GM19351 (cell line): ENCODE results near the gene AHRR.

Experiments used
- ATAC-seq: cut with Tn5 transposase; IDR thresholded peaks from one replicate; pipeline ENCODE4 v1.9.1; 2021; ENCODE audit warnings: mild to moderate bottlenecking, moderate library complexity; ENCODE audit not compliant: unreplicated experiment

Gene AHRR

DNA sequence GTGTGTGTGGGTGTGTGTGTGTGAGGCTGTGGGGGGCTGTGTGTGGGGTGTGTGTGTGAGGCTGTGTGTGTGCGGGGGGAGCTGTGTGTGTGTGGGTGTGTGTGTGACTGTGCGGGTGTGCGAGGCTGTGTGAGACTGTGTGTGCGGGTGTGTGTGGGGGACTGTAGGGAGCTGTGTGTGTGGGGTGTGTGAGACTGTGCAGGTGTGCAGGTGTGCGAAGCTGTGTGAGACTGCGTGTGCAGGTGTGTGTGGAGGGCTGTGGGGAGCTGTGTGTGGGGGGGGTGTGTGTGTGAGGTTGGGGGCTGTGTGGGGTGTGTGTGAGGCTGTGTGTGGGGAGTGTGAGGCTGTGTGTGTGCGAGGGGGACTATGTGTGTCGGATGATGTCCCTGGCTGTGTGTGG, 23.2 kb downstream of the AHRR start:
- ATAC-seq: no peak

DNA sequence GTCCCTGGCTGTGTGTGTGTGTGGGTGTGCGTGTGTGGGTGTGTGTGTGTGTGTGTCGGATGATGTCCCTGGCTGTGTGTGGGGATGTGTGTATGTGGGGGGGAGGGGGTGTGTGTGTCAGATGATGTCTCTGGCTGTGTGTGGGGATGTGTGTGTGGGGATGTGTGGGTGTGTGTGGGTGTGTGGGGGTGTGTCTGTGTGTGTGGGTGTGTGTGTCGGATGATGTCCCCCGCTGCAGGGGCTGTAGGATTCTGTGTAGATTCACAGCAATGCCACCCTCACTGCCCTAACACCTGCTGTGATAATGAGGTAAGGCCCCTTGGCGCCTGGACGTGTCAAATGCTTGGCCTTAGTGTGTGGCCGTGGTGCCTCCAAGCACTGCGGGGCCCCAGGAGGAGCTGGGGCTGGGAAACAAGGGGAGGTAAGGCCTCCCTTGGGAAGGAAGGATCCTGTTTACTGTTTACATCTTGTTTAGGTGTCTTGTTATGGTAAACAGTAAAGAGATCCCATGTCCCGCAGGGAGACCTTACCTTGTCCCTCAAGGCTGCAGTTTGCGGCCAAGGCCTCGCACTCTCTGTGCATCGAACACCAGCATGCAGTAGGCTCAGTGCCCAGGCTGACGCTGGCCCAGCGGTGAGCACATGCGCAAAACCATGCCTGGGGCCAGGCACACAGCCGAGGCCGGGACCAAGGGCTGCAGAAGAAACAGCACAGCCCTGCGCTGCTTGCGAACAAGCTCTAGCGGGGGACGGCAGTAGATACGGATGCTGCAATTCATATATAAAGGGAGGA, 24.1 kb downstream of the AHRR start:
- no peak for ATAC-seq

DNA sequence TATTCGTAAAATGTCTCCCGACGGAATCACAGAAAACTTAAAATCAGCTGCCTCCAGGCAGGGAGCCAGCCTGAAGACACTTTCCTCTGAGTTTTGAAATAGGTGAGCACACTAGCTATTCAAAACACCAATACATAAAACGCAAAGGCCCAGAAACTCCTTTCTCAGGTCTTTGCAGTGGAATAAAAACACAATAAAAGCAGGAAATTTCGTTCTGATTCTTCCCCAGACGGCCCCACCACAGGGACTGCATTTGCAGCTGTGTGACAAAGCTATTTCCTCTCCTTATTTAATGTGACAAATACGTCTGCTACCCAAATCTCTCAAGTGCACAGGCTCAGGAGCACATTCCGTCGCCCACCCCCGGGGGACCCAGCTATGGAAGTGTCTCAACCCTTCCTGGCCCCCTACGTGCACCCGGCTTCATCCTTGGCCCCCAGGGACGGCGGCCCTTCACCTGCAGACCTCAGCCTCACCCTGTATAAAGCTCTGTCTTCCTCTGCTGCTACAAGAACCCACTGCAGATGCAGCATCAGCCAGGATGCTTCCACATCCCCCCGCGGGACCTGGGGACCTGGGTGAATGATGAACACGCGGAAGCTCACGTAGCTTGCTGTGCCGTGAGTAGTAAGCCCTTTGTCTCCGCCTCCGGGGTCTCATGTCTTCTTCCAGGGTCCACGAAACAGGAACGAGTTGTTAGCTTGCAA, 24.9 kb downstream of the AHRR start:
- no peak for ATAC-seq

DNA sequence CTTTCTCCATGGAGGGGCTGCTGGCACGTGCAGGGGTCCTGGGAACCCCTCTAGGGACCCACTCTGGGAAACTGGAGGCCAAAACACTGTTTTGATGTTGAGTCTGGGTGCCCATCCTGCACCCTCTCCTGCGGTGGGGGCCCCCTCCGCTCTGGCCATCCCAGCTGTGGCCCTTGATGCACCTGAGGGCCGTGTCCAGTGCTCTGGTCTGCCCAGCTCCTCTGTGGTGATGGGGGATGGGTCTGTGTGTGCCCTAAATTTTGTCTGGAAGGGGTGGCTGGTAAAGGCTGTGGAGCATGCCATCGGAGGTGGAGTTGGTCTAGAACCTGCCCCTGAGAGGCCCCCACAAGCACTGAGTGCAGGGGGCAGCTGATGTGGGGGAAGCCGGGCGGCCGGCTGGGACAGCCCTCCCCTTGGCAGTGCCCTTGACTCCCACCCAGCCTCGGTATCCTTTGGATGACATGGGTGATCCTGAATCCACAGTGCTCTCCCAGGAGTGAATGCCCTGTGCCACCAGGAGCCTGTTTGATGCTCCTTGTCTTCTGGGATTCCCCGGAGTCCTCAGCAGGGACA, 26.3 kb downstream of the AHRR start:
- no peak for ATAC-seq

DNA sequence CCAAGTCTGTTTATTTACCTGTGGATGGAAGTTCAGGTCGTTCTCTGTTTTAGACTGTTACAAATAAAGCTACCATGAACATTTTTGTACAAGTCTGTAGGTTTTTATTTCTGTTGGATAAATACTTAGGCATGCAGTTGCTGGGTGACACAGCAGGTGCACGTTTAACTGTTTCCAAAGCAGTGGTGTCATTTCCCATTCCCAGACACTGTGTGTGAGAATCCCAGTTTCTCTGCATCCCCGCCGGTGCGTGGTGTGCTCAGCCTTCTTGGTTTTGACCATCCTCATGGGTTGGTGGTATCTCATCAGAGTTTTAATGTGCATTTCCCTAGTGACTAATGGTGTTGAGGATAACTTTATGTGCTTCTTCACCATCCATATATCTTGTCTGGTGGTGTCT, 27.2 kb downstream of the AHRR start:
- ATAC-seq: no peak

DNA sequence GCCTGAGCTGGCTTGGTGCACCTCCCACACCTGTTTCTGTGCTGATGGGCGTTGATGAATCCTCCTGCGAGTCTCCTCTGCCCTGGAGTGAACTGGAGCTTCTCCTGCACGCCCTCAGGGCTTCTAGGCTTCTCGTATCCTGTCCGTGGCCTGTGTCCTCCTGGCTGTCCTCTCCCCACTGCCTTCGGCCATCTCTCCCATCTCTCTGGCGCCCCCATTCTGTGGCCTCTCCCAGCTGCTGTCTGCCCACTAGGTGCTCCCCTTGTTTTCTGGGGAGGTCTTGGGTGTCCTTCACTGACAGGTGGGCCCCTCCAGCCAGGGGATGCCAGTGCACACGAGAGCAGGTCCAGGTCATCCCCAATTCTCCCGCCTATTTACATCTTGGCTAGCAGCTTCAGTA, 28.8 kb downstream of the AHRR start:
- ATAC-seq: no peak

DNA sequence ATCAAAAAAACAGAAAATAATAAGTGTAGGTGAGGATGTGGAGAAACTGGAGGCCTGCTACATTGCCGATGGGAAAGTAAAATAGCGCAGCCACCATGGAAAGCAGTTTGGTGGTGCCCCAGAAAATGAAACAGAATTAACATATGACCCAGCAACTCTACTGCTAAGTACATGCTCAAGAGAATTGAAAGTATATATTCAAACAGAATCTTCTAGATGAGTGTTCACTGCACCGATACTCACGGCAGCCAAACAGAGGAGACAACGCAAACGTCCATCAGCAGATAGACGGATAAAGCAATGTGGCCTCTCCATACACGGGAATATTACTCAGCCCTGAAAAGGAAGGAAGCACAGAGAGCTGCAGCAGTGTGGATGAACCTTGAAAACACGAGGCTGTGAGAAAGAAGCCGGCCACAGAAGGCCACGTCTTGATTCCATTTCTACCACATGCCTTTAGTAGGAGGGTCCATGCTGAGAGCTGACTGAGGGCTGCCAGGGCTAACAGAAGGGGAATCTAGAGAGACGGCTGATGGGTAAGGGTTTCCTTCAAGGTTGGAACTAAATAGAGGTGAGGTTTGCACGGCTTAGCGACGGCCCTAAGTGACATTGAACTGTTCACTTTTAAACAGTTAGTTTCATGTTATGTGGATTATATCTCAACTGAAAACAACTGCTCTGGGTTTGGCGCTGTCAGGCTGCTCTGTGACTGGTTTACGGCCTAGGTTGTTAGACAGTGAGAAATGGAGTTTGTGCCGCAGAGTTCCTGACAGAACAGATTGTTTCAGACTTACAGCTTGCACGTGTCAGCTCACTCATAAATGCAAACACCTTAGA, 29.8 kb downstream of the AHRR start:
- no peak for ATAC-seq

DNA sequence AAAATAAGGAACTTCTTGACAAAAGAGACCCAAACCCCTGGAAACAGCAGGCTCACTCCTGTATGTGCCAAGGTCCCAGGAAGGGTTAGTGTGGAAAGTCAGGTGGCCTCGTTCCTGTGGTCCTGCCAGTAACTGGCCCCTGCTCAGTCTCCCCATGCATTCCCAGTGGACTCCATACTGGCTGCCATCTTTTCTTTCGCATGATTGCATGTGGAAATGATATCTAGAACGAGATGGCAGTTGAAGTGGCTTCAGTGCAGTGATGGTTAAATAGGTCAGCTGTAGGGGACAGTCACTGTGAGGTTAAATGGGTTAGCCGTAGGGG, 30.4 kb downstream of the AHRR start:
- no peak for ATAC-seq

DNA sequence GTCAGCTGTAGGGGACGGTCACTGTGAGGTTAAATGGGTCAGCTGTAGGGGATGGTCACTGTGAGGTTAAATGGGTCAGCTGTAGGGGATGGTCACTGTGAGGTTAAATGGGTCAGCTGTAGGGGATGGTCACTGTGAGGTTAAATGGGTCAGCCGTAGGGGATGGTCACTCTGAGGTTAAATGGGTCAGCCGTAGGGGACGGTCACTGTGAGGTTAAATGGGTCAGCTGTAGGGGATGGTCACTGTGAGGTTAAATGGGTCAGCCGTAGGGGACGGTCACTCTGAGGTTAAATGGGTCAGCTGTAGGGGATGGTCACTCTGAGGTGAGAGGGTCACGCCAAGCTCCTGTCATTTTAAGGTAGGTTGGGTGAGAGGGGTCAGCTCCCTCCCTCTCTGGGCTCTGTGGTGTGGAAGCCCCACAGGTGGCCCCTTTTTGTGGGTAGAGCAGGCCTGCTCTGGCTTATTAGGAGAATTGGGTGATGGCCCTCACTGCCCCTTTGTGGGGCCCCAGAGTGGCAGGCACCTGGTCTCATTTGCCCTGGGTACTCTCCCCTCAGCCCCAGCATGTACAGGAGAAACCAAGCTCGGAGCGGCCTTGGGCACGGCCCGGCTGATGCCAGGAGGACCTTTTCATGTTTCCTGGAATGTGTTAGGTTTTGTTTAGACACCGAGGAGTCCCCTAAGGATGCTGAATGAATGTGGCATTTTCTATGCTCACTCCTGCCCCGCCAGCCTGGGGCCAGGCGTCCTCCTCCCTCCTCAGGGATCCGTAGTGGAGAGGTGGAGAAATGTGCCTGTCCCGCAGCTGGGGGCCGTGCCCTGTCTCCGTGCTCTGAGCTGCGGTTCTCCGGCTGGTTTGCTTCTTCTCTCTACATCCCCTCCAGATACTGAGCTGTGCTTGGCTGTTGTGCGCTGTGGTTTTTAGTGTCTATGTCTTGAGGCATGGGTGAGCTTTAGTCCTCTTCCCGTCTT, 31.4 kb downstream of the AHRR start:
- no peak for ATAC-seq

DNA sequence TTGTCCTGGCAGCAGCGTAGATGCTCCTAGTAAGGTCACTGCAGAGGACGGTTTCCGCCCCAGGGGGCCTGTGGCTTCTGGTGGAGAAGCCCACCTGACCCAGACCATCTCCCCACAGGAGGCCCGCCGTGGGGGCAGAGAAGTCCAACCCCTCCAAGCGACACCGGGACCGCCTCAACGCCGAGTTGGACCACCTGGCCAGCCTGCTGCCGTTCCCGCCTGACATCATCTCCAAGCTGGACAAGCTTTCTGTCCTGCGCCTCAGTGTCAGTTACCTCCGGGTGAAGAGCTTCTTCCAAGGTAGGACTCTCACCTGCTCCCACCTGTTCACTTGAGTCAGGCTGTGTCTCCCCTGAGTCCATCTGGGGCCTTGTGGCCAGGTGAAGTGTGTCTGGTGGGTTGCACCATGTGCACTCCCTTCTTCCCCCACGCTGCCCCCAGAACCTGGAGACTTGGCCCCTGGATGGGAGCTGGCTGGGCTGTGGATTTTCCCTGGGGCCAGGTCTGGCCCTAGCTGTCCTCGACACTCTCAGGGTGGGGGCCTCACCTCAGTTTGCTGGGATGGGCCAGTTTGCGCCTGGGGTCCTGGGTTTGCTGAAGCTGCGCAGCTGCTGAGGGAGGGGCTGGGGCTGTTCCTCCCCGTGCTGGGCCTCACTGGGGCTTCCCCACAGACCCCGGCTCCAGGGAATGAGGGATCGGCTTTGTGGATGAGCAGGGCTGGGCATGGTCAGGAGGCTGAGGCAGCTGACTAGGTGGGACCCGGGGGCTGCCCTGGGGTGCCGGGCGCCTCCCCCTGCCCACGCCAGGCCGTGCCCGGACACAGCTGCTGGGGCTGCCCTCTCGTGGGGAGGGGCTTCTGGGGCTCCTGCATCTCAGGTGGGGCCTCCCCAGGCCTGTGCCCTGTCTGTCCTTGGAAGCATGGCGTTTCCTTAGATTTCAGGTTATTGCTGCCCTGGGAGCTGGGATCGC, 32.4 kb downstream of the AHRR start:
- no peak for ATAC-seq

DNA sequence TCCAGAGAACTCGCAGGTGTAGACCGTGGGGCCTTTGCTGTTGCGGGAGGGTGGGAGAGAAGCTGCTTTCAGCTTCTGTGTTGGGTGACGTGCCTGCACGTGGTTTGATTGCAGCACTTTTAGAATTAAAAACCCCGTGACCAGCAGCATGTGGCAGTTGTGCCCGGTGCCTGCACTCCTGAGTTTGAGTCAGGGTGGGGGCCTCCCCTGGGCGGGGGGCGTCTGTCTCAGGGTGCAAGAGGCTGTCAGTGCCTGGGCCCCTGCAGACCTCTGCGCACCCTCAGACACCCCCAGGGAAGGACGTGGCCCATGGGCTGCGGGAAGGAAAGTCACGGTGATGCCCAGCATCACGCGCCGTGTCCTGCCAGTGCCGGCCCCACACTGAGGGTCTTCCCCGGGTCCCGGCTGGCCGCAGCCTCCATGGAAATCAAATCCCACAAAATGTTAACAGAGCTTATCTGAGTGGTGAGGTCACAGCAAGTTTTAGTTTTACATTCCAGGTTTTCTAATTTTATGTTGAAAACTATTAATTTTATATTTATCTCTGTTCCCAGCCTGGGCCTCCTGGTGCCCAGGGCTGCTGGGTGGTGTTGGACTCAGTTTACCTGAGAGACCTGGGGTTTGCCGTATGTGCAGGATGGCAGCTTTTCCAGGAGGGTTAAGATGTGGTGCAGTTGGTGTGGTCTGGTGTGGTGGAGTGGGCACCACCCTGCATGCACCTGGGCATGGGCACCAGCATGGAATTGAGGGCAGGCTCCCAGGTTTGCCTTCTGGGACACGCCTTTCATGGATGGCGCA, 33.3 kb downstream of the AHRR start:
- ATAC-seq: no peak

DNA sequence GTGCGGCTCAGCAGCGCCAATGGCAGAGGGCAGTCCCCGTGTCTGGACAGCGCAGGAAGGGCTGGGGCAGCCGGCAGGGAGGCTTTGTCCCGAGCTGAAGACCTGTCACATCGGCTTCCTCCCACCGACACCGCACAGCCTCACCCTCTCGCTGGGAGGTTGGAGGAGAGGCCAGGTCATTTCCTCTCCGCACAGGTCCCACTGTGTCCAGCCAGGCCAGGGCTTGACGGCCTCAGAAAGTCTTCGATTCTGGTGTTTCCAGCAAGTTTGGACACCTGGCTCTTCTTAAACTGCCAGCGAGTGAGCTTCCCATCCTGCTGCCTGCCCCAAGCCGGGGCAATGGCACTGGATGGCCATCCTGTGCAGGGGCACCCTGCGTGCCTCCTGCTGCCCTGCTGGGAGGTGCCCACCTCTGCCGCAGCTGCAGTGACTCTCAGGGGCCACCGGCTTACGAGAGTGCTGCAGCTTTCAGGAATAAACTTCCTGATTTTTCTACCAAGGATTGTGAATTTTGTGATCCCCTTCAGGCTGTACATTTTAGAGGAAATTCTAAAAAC, 33.9 kb downstream of the AHRR start:
- ATAC-seq: no peak

DNA sequence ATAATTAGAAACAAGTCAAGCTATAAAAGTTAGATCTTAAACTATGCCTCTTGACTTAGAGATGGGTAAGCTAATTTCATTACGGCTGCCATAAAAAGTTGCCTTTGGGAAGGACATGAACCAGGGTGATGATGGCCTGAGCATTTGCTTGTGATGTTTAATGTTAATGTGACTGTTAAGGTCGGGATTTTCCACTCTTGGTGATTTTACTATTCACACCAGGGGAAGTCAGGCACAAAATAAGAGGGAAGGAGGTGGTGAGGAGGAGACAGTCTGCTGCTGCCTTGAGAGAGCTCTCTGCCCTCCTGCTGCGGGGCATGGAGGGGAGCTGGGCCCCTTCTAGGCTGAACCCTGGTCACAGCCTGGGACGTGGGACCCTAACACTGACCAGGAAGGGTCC, 34.4 kb downstream of the AHRR start:
- no peak for ATAC-seq

DNA sequence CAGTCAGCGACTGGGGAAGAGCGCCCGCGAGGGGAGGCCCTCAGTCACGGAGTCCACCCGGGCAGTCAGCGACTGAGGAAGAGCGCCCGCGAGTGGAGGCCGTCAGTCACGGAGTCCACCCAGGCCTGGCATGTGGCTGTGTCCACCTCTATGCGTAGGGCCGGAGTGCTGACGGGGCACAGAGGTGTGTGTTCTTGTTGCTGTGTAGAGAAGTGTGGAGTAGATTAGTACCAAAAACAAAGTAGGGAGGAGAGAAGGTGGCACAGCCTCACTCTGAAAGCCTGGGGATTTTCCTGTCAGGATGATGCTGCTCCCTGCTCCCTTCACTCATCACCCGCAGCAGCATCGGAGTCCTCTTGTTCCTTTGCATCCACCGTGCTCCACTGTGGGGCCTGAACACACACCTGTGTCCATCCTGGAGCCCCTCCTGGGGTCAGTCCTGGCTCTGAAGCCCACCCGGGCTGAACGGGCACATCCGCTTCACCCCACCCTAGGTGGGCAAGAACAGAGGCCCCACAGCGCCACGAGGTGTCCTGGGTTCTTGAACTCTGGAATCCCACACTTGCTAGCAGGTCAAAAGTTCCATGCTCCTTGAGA, 37.9 kb downstream of the AHRR start:
- no peak for ATAC-seq

DNA sequence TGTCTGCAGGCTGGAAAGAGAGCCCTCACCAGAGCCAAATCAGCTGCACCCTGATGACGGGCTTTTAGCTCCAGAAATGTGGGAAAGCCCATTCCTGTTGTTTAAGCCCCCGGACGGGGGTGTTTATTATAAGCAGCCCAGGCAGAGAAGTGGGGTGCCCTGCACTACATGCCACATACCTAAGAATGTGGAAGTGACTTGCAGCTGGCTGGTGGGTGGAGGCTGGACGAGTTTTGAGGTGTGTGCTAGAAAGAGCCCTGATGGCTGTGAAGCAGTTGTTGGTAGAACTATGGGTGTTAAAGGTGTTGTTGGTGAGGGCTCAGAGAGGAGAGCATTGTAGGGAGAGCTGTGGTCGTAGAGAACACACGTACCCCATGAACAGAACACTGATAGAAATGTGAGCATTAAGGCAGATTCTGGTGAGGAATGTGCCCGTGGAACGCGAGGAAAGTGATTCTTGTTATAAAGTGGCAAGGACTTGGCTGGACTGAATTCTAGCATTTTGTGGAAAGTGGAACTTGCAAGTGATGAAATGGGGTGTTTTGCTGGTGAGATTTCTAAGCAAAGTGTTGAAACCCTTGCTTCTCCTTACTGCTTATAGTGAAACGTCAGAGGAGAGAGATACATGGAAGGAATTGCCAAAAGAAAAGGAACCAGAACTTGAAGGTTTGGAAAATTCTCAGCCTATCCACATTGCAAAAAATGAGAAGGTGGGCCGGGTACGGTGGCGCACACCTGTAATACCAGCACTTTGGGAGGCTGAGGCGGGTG, 38.9 kb downstream of the AHRR start:
- ATAC-seq: no peak

DNA sequence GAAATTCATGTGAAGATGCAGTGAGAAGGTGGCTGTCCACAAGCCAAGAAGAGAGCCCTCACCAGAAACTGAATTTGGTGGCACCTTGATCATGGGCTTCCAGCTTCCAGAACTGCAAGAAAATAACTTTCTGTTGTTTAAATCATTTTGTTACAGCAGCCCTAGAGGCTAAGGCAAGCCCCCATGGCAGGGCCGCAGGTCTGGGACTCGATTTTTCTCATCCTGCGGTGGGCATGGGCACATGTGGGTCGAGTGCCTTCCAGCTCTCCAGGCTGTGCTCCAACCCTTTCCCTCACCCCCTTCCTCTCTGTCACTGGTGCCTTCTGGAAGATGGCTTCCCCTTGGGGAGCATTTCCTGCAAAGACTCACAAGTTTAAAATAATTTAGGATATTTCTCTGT, 40.7 kb downstream of the AHRR start:
- ATAC-seq: no peak
